HCT116 (cell line): Measurements from ENCODE around the gene DNMT3L.

Experiments
- ELF1 ChIP-seq: IDR thresholded peaks from 2 replicates; pipeline ENCODE4 v1.6.1; 2012; ENCODE audit warnings: low read depth, borderline replicate concordance
- EZH2 ChIP-seq: fragments of 200-600 bp; sonication (generic); IDR thresholded peaks from 2 replicates; pipeline ENCODE4 v1.6.1; 2017; ENCODE audit warnings: antibody characterized with exemption, mixed run types
- EZH2phosphoT487 ChIP-seq: fragments of 200-600 bp; IDR thresholded peaks from 2 replicates; pipeline ENCODE4 v1.6.1; 2018; ENCODE audit warnings: antibody characterized with exemption, borderline replicate concordance
- POLR2A ChIP-seq: IDR thresholded peaks from 2 replicates; pipeline ENCODE4 v1.7.0; 2011; ENCODE audit warnings: borderline replicate concordance; ENCODE audit not compliant: insufficient read depth, insufficient read length; ENCODE audit errors: extremely low read depth
- POLR2AphosphoS5 ChIP-seq: IDR thresholded peaks from 2 replicates; pipeline ENCODE4 v1.6.1; 2011; ENCODE audit warnings: mild to moderate bottlenecking, low read depth, low read length, moderate library complexity
- SIN3A ChIP-seq: IDR thresholded peaks from 2 replicates; pipeline ENCODE4 v1.6.1; 2012; ENCODE audit warnings: low read depth
- YY1 ChIP-seq: IDR thresholded peaks from 2 replicates; pipeline ENCODE4 v1.6.1; 2011; ENCODE audit warnings: low read length, low read depth, moderate library complexity, mild to moderate bottlenecking; ENCODE audit not compliant: insufficient replicate concordance; ENCODE audit errors: extremely low read depth
- ZNF274 ChIP-seq: fragments of 200-500 bp; sonication (Bioruptor generic); IDR thresholded peaks from 2 replicates; pipeline ENCODE4 v1.6.1; 2014; ENCODE audit warnings: mild to moderate bottlenecking, low read depth, low read length, inconsistent platforms
- TF ChIP-seq, protein P1 (sequence below), 3 experiments: fragments of 200-600 bp in 1 of 3; sonication (generic) in 1 of 3; IDR thresholded peaks in 2 of 3; conservative IDR thresholded peaks in 1 of 3; 2 replicates each; pipeline ENCODE4 v1.5.1; 2012 to 2017; ENCODE audit warnings: low read depth in 2 of 3, low read length in 2 of 3, antibody characterized with exemption in 1 of 3, borderline replicate concordance in 1 of 3, control low read depth in 1 of 3, mild to moderate bottlenecking in 1 of 3, mixed read lengths in 1 of 3, mixed run types in 1 of 3, moderate library complexity in 1 of 3; ENCODE audit not compliant: insufficient read depth in 1 of 3
- TF ChIP-seq, protein P2 (sequence below): IDR thresholded peaks from 2 replicates; pipeline ENCODE4 v1.6.1; 2011; ENCODE audit warnings: mild to moderate bottlenecking, low read length, moderate library complexity; ENCODE audit not compliant: insufficient replicate concordance; ENCODE audit errors: extremely low read depth

- TF ChIP-seq, protein P1, sequence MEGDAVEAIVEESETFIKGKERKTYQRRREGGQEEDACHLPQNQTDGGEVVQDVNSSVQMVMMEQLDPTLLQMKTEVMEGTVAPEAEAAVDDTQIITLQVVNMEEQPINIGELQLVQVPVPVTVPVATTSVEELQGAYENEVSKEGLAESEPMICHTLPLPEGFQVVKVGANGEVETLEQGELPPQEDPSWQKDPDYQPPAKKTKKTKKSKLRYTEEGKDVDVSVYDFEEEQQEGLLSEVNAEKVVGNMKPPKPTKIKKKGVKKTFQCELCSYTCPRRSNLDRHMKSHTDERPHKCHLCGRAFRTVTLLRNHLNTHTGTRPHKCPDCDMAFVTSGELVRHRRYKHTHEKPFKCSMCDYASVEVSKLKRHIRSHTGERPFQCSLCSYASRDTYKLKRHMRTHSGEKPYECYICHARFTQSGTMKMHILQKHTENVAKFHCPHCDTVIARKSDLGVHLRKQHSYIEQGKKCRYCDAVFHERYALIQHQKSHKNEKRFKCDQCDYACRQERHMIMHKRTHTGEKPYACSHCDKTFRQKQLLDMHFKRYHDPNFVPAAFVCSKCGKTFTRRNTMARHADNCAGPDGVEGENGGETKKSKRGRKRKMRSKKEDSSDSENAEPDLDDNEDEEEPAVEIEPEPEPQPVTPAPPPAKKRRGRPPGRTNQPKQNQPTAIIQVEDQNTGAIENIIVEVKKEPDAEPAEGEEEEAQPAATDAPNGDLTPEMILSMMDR (IDR thresholded peaks at IDR 0.05 in 2 of 3, conservative IDR thresholded peaks at IDR 0.05 in 1 of 3; ENCODE audit: borderline replicate concordance in 1 of 3, insufficient read depth in 1 of 3, low read depth in 2 of 3, low read length in 2 of 3): no peak
- no peak for TF ChIP-seq YY1
- TF ChIP-seq, protein P2, sequence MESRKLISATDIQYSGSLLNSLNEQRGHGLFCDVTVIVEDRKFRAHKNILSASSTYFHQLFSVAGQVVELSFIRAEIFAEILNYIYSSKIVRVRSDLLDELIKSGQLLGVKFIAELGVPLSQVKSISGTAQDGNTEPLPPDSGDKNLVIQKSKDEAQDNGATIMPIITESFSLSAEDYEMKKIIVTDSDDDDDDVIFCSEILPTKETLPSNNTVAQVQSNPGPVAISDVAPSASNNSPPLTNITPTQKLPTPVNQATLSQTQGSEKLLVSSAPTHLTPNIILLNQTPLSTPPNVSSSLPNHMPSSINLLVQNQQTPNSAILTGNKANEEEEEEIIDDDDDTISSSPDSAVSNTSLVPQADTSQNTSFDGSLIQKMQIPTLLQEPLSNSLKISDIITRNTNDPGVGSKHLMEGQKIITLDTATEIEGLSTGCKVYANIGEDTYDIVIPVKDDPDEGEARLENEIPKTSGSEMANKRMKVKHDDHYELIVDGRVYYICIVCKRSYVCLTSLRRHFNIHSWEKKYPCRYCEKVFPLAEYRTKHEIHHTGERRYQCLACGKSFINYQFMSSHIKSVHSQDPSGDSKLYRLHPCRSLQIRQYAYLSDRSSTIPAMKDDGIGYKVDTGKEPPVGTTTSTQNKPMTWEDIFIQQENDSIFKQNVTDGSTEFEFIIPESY: no peak
- TF ChIP-seq POLR2AphosphoS5: no peak
- TF ChIP-seq POLR2A: no peak
- no peak for TF ChIP-seq EZH2phosphoT487
- no peak for TF ChIP-seq ELF1
- TF ChIP-seq SIN3A: no peak
- no peak for TF ChIP-seq EZH2
- no peak for TF ChIP-seq ZNF274
Measured at GRCh38 chr21:44293551-44294231, 32.0 kb upstream of the DNMT3L start.
